Mesenchymal stem cell (in vitro differentiated cells and primary cell): ENCODE measurements around the gene CR1L.
"Not testable (repeated sequence)": the region's sequence is repeated elsewhere in the genome, so short reads cannot be mapped to it uniquely, and the experiment has no call there.

Experiments
- DNase-seq: peaks from one replicate; pipeline ENCODE4 v3.0.0-alpha.2; 2013
- H2AFZ ChIP-seq: one replicate; pipeline ENCODE4 v1.6.1; 2013; ENCODE audit warnings: low read depth, mild to moderate bottlenecking, control low read depth, inconsistent platforms, low read length, moderate library complexity
- H2AK5ac ChIP-seq: 2 replicates; pipeline ENCODE4 v1.6.1; 2013; ENCODE audit warnings: low read length, moderate library complexity, mild to moderate bottlenecking, inconsistent platforms; ENCODE audit not compliant: severe bottlenecking
- H2BK120ac ChIP-seq: one replicate; pipeline ENCODE4 v1.6.1; 2013; ENCODE audit warnings: low read depth, mild to moderate bottlenecking, inconsistent platforms, low read length, moderate library complexity
- H2BK12ac ChIP-seq, 2 experiments: one replicate each; pipeline ENCODE4 v1.6.1; 2013; ENCODE audit warnings: inconsistent platforms in 2 of 2, low read length in 2 of 2, mild to moderate bottlenecking in 2 of 2, moderate library complexity in 2 of 2, control low read depth in 1 of 2
- H2BK15ac ChIP-seq: one replicate; pipeline ENCODE4 v1.6.1; 2013; ENCODE audit warnings: mild to moderate bottlenecking, low read depth, inconsistent platforms; ENCODE audit not compliant: poor library complexity, severe bottlenecking
- H2BK5ac ChIP-seq: 2 replicates; pipeline ENCODE4 v1.6.1; 2013; ENCODE audit warnings: low read depth, mild to moderate bottlenecking, low read length, control low read depth, inconsistent platforms; ENCODE audit not compliant: poor library complexity, severe bottlenecking
- H3K14ac ChIP-seq, 2 experiments: one replicate each; pipeline ENCODE4 v1.6.1; 2013; ENCODE audit warnings: inconsistent platforms in 2 of 2, low read length in 2 of 2, control low read depth in 1 of 2, mild to moderate bottlenecking in 1 of 2, moderate library complexity in 1 of 2
- H3K18ac ChIP-seq, 2 experiments: one replicate each; pipeline ENCODE4 v1.6.1; 2013; ENCODE audit warnings: inconsistent platforms in 2 of 2, low read length in 2 of 2, control low read depth in 1 of 2, low read depth in 1 of 2, mild to moderate bottlenecking in 1 of 2
- H3K23ac ChIP-seq, 2 experiments: one replicate each; pipeline ENCODE4 v1.6.1; 2013; ENCODE audit warnings: inconsistent platforms in 2 of 2, low read length in 2 of 2, mild to moderate bottlenecking in 2 of 2, moderate library complexity in 2 of 2, control low read depth in 1 of 2
- H3K27ac ChIP-seq: 2 replicates; pipeline ENCODE4 v1.5.1; 2013; ENCODE audit warnings: mild to moderate bottlenecking, moderate library complexity, low read length, control low read depth, inconsistent platforms; ENCODE audit not compliant: poor library complexity, severe bottlenecking
- H3K27me3 ChIP-seq, 2 experiments: 2 replicates each; pipeline versions ENCODE4 v1.6.1 to v1.7.0; 2013; ENCODE audit warnings: low read length in 2 of 2, mild to moderate bottlenecking in 2 of 2, moderate library complexity in 2 of 2, control low read depth in 1 of 2, inconsistent platforms in 1 of 2; ENCODE audit not compliant: control insufficient read depth in 1 of 2, insufficient read depth in 1 of 2
- H3K36me3 ChIP-seq, 2 experiments: 2 replicates each; pipeline versions ENCODE4 v1.6.1 to v1.7.0; 2013; ENCODE audit warnings: low read length in 2 of 2, control low read depth in 1 of 2, inconsistent platforms in 1 of 2, low read depth in 1 of 2, mild to moderate bottlenecking in 1 of 2; ENCODE audit not compliant: insufficient read depth in 2 of 2, control insufficient read depth in 1 of 2
- H3K4ac ChIP-seq, 2 experiments: one replicate each; pipeline ENCODE4 v1.6.1; 2013; ENCODE audit warnings: inconsistent platforms in 2 of 2, low read length in 2 of 2, mild to moderate bottlenecking in 2 of 2, moderate library complexity in 2 of 2, control low read depth in 1 of 2, low read depth in 1 of 2
- H3K4me1 ChIP-seq: 2 replicates; pipeline ENCODE4 v1.6.1; 2013; ENCODE audit warnings: low read depth, low read length, control low read depth; ENCODE audit not compliant: control insufficient read depth, insufficient read depth
- H3K4me2 ChIP-seq: 2 replicates; pipeline ENCODE4 v1.6.1; 2013; ENCODE audit warnings: low read length, mild to moderate bottlenecking, inconsistent platforms; ENCODE audit not compliant: poor library complexity, severe bottlenecking
- H3K4me3 ChIP-seq, 2 experiments: 2 replicates each; pipeline versions ENCODE4 v1.5.1 to v1.7.0; 2013; ENCODE audit warnings: low read length in 2 of 2, mild to moderate bottlenecking in 2 of 2, control low read depth in 1 of 2, low read depth in 1 of 2; ENCODE audit not compliant: insufficient read depth in 1 of 2
- H3K79me1 ChIP-seq: replicated peaks from 2 replicates; pipeline ENCODE4 v1.6.1; 2013; ENCODE audit warnings: mild to moderate bottlenecking, control low read depth, low read length, inconsistent platforms; ENCODE audit not compliant: poor library complexity, severe bottlenecking
- H3K9ac ChIP-seq: 2 replicates; pipeline ENCODE4 v1.7.0; 2013; ENCODE audit warnings: mild to moderate bottlenecking, low read length, moderate library complexity
- H3K9me3 ChIP-seq: 2 replicates; pipeline ENCODE4 v1.7.0; 2013; ENCODE audit warnings: mild to moderate bottlenecking, low read length; ENCODE audit not compliant: control insufficient read depth
- H4K8ac ChIP-seq: one replicate; pipeline ENCODE4 v1.6.1; 2013; ENCODE audit warnings: inconsistent platforms, mild to moderate bottlenecking, low read length, moderate library complexity
- H4K91ac ChIP-seq: one replicate; pipeline ENCODE4 v1.6.1; 2013; ENCODE audit warnings: mild to moderate bottlenecking, low read length, inconsistent platforms
- WGBS: methylation state at CpG from one replicate; pipeline ENCODE4 v1.1.7; 2013; ENCODE audit warnings: mixed read lengths; 5-methylcytosine and 5-hydroxymethylcytosine counted together

Gene CR1L

GRCh38 chr1:207658408-207658807, 13.5 kb downstream of the CR1L start:
- Histone ChIP-seq H3K4me1 (no peaks in the 10 kb centered on the region), H3K9ac (no peak overlapping the region), H3K18ac (no peak overlapping the region), H2AK5ac (no peak overlapping the region), H3K23ac (no peak overlapping the region), H4K8ac (no peak overlapping the region), H3K4me2 (no peak overlapping the region), H3K4me3 (no peak overlapping the region), H3K9me3 (no peaks in the 10 kb centered on the region), H2AFZ (no peak overlapping the region), H3K4ac (no peak overlapping the region), H4K91ac (no peak overlapping the region), H2BK12ac (no peak overlapping the region), H3K27ac (no peak overlapping the region), H3K14ac (no peak overlapping the region), H2BK15ac (no peak overlapping the region), H3K79me1 (no peaks in the 10 kb centered on the region), H3K27me3 (peaks cover 5 to 18% of the 10 kb centered on the region in 2 experiments), H2BK5ac (no peak overlapping the region), H3K36me3 (no peaks in the 10 kb centered on the region), H2BK120ac (no peak overlapping the region)
- no peak for DNase-seq
- 84% methylated on average over 7 of the region's 7 CpGs for WGBS

GRCh38 chr1:207658904-207659485, 14.1 kb downstream of the CR1L start:
- no peak for DNase-seq
- no peak overlapping the region for H2BK12ac ChIP-seq
- H2BK5ac ChIP-seq, result no peak overlapping the region
- no peaks in the 10 kb centered on the region for H3K36me3 ChIP-seq
- 81% methylated on average over 9 of the region's 9 CpGs for WGBS
- no peak overlapping the region for H2BK15ac ChIP-seq
- H3K4ac ChIP-seq, result no peak overlapping the region
- H4K91ac ChIP-seq, result no peak overlapping the region
- no peak overlapping the region for H4K8ac ChIP-seq
- no peak overlapping the region for H3K18ac ChIP-seq
- no peak overlapping the region for H3K27ac ChIP-seq
- no peaks in the 10 kb centered on the region for H3K4me1 ChIP-seq
- H3K14ac ChIP-seq, result no peak overlapping the region
- no peaks in the 10 kb centered on the region for H3K79me1 ChIP-seq
- no peak overlapping the region for H3K4me2 ChIP-seq
- H2AK5ac ChIP-seq, result no peak overlapping the region
- H3K27me3 ChIP-seq, result peaks cover 5 to 18% of the 10 kb centered on the region in 2 experiments
- no peak overlapping the region for H2BK120ac ChIP-seq
- no peak overlapping the region for H3K9ac ChIP-seq
- H3K4me3 ChIP-seq, result no peak overlapping the region
- H3K9me3 ChIP-seq, result no peaks in the 10 kb centered on the region
- no peak overlapping the region for H3K23ac ChIP-seq
- H2AFZ ChIP-seq, result no peak overlapping the region

GRCh38 chr1:207659545-207660153, 14.7 kb downstream of the CR1L start:
- Histone ChIP-seq H3K9me3 (no peaks in the 10 kb centered on the region), H3K4me2 (no peak overlapping the region), H2BK12ac (no peak overlapping the region), H3K4me1 (no peaks in the 10 kb centered on the region), H2AK5ac (no peak overlapping the region), H4K91ac (no peak overlapping the region), H3K14ac (peak overlapping the region in 1 of 2 experiments; percentile 75), H3K9ac (no peak overlapping the region), H2BK15ac (no peak overlapping the region), H3K4ac (no peak overlapping the region), H2BK120ac (no peak overlapping the region), H4K8ac (no peak overlapping the region), H3K4me3 (no peak overlapping the region), H3K18ac (no peak overlapping the region), H2BK5ac (no peak overlapping the region), H3K36me3 (no peaks in the 10 kb centered on the region), H3K27me3 (peaks cover 5 to 22% of the 10 kb centered on the region in 2 experiments), H3K23ac (no peak overlapping the region), H2AFZ (no peak overlapping the region), H3K79me1 (no peaks in the 10 kb centered on the region), H3K27ac (no peak overlapping the region)
- WGBS, result 74% methylated on average over 10 of the region's 10 CpGs
- DNase-seq, result no peak

- H2BK5ac ChIP-seq, H3K9ac ChIP-seq, H3K23ac ChIP-seq, H3K4me3 ChIP-seq, H2AK5ac ChIP-seq, H4K91ac ChIP-seq, DNase-seq, H2AFZ ChIP-seq, H4K8ac ChIP-seq, H3K27ac ChIP-seq, H2BK12ac ChIP-seq, H3K36me3 ChIP-seq, H3K14ac ChIP-seq, H3K79me1 ChIP-seq, H3K4ac ChIP-seq, H3K4me1 ChIP-seq, H2BK120ac ChIP-seq, H2BK15ac ChIP-seq, H3K4me2 ChIP-seq, H3K9me3 ChIP-seq, H3K18ac ChIP-seq: not testable (repeated sequence)
- H3K27me3 ChIP-seq, result peaks cover 5 to 32% of the 10 kb centered on the region in 2 experiments
- no CpG with 5 or more reads among the region's 2 CpGs for WGBS
Measured at GRCh38 chr1:207661420-207661819, 16.5 kb downstream of the CR1L start.
